Measurements from ENCODE around the gene C1QTNF12. TPM values are rescaled to one million over a fixed set of nuclear protein-coding genes. Genes with fewer than 3 reads are reported as not detected.

C1QTNF12 gene
- total and polyA plus RNA-seq, 2 of the 8 experiments (the other 6 are each of a cell fraction or from before 2014, with no cell fraction given): 2.1 to 3.7 TPM

DNA sequence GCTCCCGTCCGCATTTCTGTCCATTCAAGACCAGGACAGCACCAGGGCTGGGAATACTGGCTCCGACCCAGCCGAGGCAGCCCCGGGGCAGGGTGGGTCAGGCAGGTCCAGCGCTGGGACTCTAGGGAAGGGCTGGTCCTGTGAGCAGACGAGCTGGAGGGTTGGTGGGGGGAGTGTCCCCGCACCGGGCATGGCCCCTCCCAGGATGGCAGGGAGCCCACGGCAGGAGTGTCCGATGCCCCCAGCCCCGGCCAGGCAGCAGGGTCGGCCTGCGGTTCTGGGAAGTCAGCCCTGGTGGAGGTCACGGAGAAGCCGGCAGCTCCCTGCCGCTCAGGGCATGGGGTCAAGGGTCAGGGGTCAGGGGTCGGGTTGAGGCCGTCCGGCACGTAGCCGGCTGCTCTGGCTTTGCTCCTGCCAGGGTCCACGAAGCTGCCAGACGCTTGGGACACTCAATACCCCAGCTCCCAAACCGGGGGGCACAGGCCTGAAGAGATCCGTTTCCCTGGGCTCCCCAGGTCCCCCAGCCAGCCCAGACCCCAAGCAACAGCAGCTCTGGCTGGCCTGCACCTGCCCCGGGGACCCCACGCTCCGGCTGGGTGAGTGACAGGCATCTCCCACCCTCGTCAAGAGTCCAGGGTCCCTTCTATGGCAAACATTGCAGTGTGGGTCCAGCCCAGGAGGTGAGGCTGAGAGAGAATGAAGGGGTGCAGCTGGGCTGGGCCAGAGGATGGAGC, 6.7 kb downstream of the C1QTNF12 start:
- H2BK5ac ChIP-seq (ENCODE audit: low read depth, low read length): no peak overlapping the region
- no peak overlapping the region for H4K8ac ChIP-seq (ENCODE audit: extremely low read depth, insufficient read depth, low read length)
- ChIA-PET POLR2A (ENCODE audit: partially characterized antibody) (interaction anchor here (0.9 to 1.3 kb wide), 4 partner anchors 9 to 160 kb away, joined by 3 to 8 read pairs (median 6); no protein-coding TSS in a partner anchor), CTCF (ENCODE audit: partially characterized antibody) (interaction anchor here (0.8 to 1.4 kb wide), 9 partner anchors 9 to 117 kb away, joined by 3 to 5 read pairs (median 3); no protein-coding TSS in a partner anchor)
- no peak overlapping the region for H3K9ac ChIP-seq (replicated peaks in 1 of 4; ENCODE audit: extremely low read depth in 1 of 4, low read depth in 3 of 4, low read length in 3 of 4)
- FAIRE-seq: no peak
- no peaks in the 10 kb centered on the region for H3K79me2 ChIP-seq (ENCODE audit: control insufficient read depth in 1 of 2, insufficient read depth in 2 of 2, low read length in 2 of 2)
- no peak overlapping the region for H2AK5ac ChIP-seq (ENCODE audit: low read depth, low read length)
- no peak overlapping the region for H2BK20ac ChIP-seq (ENCODE audit: low read length)
- H3K9me3 ChIP-seq (ENCODE audit: insufficient read depth in 2 of 2, low read depth in 1 of 2, low read length in 1 of 2): no peaks in the 10 kb centered on the region
- H3K56ac ChIP-seq (replicated peaks; ENCODE audit: insufficient read length, low read depth, low read length): no peak overlapping the region
- no peak for TF ChIP-seq TCF12 (IDR thresholded peaks at IDR 0.05; ENCODE audit: low read depth, low read length)
- TF ChIP-seq POLR2A (IDR thresholded peaks at IDR 0.05; ENCODE audit: control extremely low read depth in 1 of 2, low read depth in 2 of 2, low read length in 2 of 2): 0 out of 3 replicates have a peak, but pooled peaks of 1 of the 2 experiments have one; percentile 37
- H3K14ac ChIP-seq (ENCODE audit: insufficient read length): no peak overlapping the region
- no peak overlapping the region for H3K27ac ChIP-seq (ENCODE audit: low read depth, low read length)
- no peak overlapping the region for H3K4me2 ChIP-seq (ENCODE audit: insufficient read depth in 1 of 2, low read depth in 2 of 2, low read length in 2 of 2)
- H3K18ac ChIP-seq (ENCODE audit: extremely low read depth, low read length): no peak overlapping the region
- H2BK15ac ChIP-seq (ENCODE audit: low read length): no peak overlapping the region
- H3K4me1 ChIP-seq (replicated peaks in 1 of 4; ENCODE audit: control insufficient read depth in 3 of 4, insufficient read depth in 4 of 4, low read length in 3 of 4): peaks cover 0 to 6% (median 2%) of the 10 kb centered on the region in 4 experiments; a peak in 2 of 7 replicates
- no peaks in the 10 kb centered on the region for H3K36me3 ChIP-seq (ENCODE audit: control insufficient read depth in 2 of 4, insufficient read depth in 4 of 4, low read length in 3 of 4)
- no peak overlapping the region for H2AFZ ChIP-seq (ENCODE audit: low read length)
- H2BK120ac ChIP-seq (replicated peaks; ENCODE audit: low read depth, low read length): no peak overlapping the region
- no peak overlapping the region for H3K4ac ChIP-seq (replicated peaks; ENCODE audit: insufficient read length, low read depth, low read length)
- H3K4me3 ChIP-seq (ENCODE audit: extremely low read depth in 1 of 4, insufficient read depth in 2 of 4, low read depth in 3 of 4, low read length in 4 of 4): no peak overlapping the region
- H4K5ac ChIP-seq (ENCODE audit: insufficient read length, low read depth, low read length): no peak overlapping the region
- DNase-seq (ENCODE audit: low read depth in 1 of 2, low spot score in 2 of 2): no peak
- H3K23ac ChIP-seq (ENCODE audit: insufficient read length): no peak overlapping the region
- H3K23me2 ChIP-seq (ENCODE audit: low read depth, low read length): no peaks in the 10 kb centered on the region
- H4K91ac ChIP-seq (replicated peaks; ENCODE audit: insufficient read length, low read length): no peak overlapping the region
- H4K20me1 ChIP-seq (replicated peaks in 1 of 2; ENCODE audit: control insufficient read depth in 1 of 2, insufficient read depth in 2 of 2, low read length in 2 of 2): peaks cover 4 to 9% of the 10 kb centered on the region in 2 experiments
- 89% methylated on average over 16 of the region's 30 CpGs; no CpG with 5 or more reads in 1 of the 2 experiments for WGBS, 2 experiments (ENCODE audit: extremely low coverage in 1 of 2, insufficient coverage in 1 of 2, insufficient read length in 1 of 2, insufficient replicate concordance in 2 of 2, low coverage in 1 of 2, low lambda C conversion rate in 2 of 2, missing lambda C conversion rate in 1 of 2)
- no peaks in the 10 kb centered on the region for H3K79me1 ChIP-seq (ENCODE audit: low read depth, low read length)
- no peak overlapping the region for H2BK12ac ChIP-seq (ENCODE audit: low read depth, low read length)
- H3K27me3 ChIP-seq (replicated peaks in 1 of 4; ENCODE audit: control insufficient read depth in 3 of 4, extremely low read depth in 1 of 4, insufficient read depth in 3 of 4, low read length in 3 of 4): no peaks in the 10 kb centered on the region; a peak in 2 of 7 replicates
